Measurements from ENCODE around the gene DMWD.
A peak's percentile ranks its signal among the peaks of the same experiment; 100 is the strongest.

Gene DMWD

GRCh38 chr19:45780146-45780447 lies 12.5 kb downstream of the DMWD start:
- no peak overlapping the region for H3K27ac ChIP-seq (ENCODE audit: low read length)

DNA sequence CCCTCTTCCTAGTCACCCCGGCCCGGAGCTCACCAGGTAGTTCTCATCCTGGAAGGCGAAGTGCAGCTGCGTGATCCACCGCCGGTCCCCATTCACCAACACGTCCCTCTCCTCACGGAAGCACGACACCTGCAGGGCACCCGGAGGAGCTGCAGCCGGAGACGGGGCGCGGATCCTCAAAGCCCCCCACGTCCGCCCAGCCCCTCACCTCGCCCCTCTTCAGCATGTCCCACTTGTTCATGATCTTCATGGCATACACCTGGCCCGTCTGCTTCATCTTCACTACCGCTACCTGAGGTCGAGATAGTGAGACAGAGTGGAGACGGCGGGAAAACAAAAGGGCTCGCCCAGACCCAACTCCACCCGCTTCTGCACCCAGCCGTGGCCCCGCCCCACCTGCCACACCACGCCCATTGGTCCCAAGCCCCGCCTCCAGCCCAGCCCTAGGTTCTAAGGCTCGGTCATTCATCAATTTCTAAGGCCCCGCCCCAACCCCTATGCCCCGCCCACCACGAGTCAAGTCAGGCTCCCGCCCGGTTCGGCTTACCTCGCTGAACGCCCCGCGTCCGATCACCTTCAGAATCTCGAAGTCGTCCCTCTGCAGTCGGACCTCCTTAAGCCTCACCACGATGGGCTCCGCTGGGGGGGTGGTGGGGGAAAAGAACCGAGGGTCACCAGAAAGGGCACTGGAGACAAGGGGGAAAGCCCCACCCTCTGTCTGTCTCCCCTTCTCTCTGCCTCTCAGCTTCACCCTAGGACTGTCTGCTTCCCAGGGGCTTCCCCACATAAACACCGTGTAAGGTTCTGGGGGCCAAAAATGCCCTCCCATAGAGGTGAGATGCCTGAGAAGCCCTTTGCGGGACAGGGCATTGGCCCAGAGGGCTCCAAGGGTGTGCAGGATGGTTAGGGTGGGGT lies 13.2 kb downstream of the DMWD start:
- no peaks in the 10 kb centered on the region for H3K4me1 ChIP-seq (ENCODE audit: insufficient read depth, low read length)
- no peaks in the 10 kb centered on the region for H3K9me3 ChIP-seq (ENCODE audit: insufficient read depth, low read length, severe bottlenecking)
- no peak overlapping the region for H3K9ac ChIP-seq (ENCODE audit: low read depth, low read length)
- H3K4me2 ChIP-seq (ENCODE audit: insufficient read depth, low read length): no peak overlapping the region
- H4K20me1 ChIP-seq (ENCODE audit: insufficient read depth, low read length): peaks cover 17% of the 10 kb centered on the region
- H3K27me3 ChIP-seq (ENCODE audit: insufficient read depth, low read length, poor library complexity): no peaks in the 10 kb centered on the region
- peak; percentile 30 for DNase-seq
- ATAC-seq (ENCODE audit: insufficient read depth, low read depth): 0 out of 3 replicates have a peak, but pooled peaks have one; percentile 36
- no peaks in the 10 kb centered on the region for H3K79me2 ChIP-seq (ENCODE audit: insufficient read depth, low read length)
- H3K27ac ChIP-seq (ENCODE audit: low read length): no peak overlapping the region
- H3K4me3 ChIP-seq (ENCODE audit: low read depth in 1 of 2, low read length in 2 of 2): no peak overlapping the region
- H3K36me3 ChIP-seq (ENCODE audit: insufficient read depth, low read length): peaks cover 20% of the 10 kb centered on the region
- H2AFZ ChIP-seq (ENCODE audit: low read depth, low read length): no peak overlapping the region
- no peak for TF ChIP-seq EZH2 (IDR thresholded peaks at IDR 0.05; ENCODE audit: borderline replicate concordance, low read depth, low read length, severe bottlenecking)
- TF ChIP-seq, protein P1, sequence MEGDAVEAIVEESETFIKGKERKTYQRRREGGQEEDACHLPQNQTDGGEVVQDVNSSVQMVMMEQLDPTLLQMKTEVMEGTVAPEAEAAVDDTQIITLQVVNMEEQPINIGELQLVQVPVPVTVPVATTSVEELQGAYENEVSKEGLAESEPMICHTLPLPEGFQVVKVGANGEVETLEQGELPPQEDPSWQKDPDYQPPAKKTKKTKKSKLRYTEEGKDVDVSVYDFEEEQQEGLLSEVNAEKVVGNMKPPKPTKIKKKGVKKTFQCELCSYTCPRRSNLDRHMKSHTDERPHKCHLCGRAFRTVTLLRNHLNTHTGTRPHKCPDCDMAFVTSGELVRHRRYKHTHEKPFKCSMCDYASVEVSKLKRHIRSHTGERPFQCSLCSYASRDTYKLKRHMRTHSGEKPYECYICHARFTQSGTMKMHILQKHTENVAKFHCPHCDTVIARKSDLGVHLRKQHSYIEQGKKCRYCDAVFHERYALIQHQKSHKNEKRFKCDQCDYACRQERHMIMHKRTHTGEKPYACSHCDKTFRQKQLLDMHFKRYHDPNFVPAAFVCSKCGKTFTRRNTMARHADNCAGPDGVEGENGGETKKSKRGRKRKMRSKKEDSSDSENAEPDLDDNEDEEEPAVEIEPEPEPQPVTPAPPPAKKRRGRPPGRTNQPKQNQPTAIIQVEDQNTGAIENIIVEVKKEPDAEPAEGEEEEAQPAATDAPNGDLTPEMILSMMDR (IDR thresholded peaks at IDR 0.05; ENCODE audit: borderline replicate concordance, extremely low read depth, low read length, poor library complexity, severe bottlenecking): peak; percentile 24

More at GRCh38 chr19:45780146-45780447, 12.5 kb downstream of the DMWD start:
- H3K9me3 ChIP-seq (ENCODE audit: insufficient read depth, low read length, severe bottlenecking): no peaks in the 10 kb centered on the region
- DNase-seq: no peak
- H3K36me3 ChIP-seq (ENCODE audit: insufficient read depth, low read length): peaks cover 25% of the 10 kb centered on the region
- TF ChIP-seq, protein P1 (IDR thresholded peaks at IDR 0.05; ENCODE audit: borderline replicate concordance, extremely low read depth, low read length, poor library complexity, severe bottlenecking): no peak
- TF ChIP-seq EZH2 (IDR thresholded peaks at IDR 0.05; ENCODE audit: borderline replicate concordance, low read depth, low read length, severe bottlenecking): no peak
- no peaks in the 10 kb centered on the region for H3K79me2 ChIP-seq (ENCODE audit: insufficient read depth, low read length)
- no peaks in the 10 kb centered on the region for H3K4me1 ChIP-seq (ENCODE audit: insufficient read depth, low read length)
- H3K4me3 ChIP-seq (ENCODE audit: low read depth in 1 of 2, low read length in 2 of 2): no peak overlapping the region
- H3K27me3 ChIP-seq (ENCODE audit: insufficient read depth, low read length, poor library complexity): no peaks in the 10 kb centered on the region
- peaks cover 22% of the 10 kb centered on the region for H4K20me1 ChIP-seq (ENCODE audit: insufficient read depth, low read length)
- H3K4me2 ChIP-seq (ENCODE audit: insufficient read depth, low read length): no peak overlapping the region
- ATAC-seq (ENCODE audit: insufficient read depth, low read depth): no peak
- H2AFZ ChIP-seq (ENCODE audit: low read depth, low read length): no peak overlapping the region
- no peak overlapping the region for H3K9ac ChIP-seq (ENCODE audit: low read depth, low read length)

- no peak overlapping the region for H2AFZ ChIP-seq (ENCODE audit: low read depth, low read length)
- ATAC-seq (ENCODE audit: insufficient read depth, low read depth): no peak
- no peaks in the 10 kb centered on the region for H3K27me3 ChIP-seq (ENCODE audit: insufficient read depth, low read length, poor library complexity)
- no peaks in the 10 kb centered on the region for H3K79me2 ChIP-seq (ENCODE audit: insufficient read depth, low read length)
- no peak overlapping the region for H3K9ac ChIP-seq (ENCODE audit: low read depth, low read length)
- H3K4me3 ChIP-seq (ENCODE audit: low read depth in 1 of 2, low read length in 2 of 2): no peak overlapping the region
- no peak overlapping the region for H3K27ac ChIP-seq (ENCODE audit: low read length)
- H3K4me1 ChIP-seq (ENCODE audit: insufficient read depth, low read length): no peaks in the 10 kb centered on the region
- H3K36me3 ChIP-seq (ENCODE audit: insufficient read depth, low read length): peaks cover 20% of the 10 kb centered on the region
- no peaks in the 10 kb centered on the region for H3K9me3 ChIP-seq (ENCODE audit: insufficient read depth, low read length, severe bottlenecking)
- TF ChIP-seq, protein P1 (IDR thresholded peaks at IDR 0.05; ENCODE audit: borderline replicate concordance, extremely low read depth, low read length, poor library complexity, severe bottlenecking): no peak
- no peak for TF ChIP-seq EZH2 (IDR thresholded peaks at IDR 0.05; ENCODE audit: borderline replicate concordance, low read depth, low read length, severe bottlenecking)
- H4K20me1 ChIP-seq (ENCODE audit: insufficient read depth, low read length): peaks cover 17% of the 10 kb centered on the region
- no peak for DNase-seq
- no peak overlapping the region for H3K4me2 ChIP-seq (ENCODE audit: insufficient read depth, low read length)
Measured at GRCh38 chr19:45778010-45778661, 14.5 kb downstream of the DMWD start.
